ENCODE measurements around the gene TARBP1. TPM values are rescaled to one million over a fixed set of nuclear protein-coding genes. Genes with fewer than 3 reads are reported as not detected.

Gene TARBP1
- total RNA-seq, 1 donor from 2014 or later, result 20.9 TPM

DNA sequence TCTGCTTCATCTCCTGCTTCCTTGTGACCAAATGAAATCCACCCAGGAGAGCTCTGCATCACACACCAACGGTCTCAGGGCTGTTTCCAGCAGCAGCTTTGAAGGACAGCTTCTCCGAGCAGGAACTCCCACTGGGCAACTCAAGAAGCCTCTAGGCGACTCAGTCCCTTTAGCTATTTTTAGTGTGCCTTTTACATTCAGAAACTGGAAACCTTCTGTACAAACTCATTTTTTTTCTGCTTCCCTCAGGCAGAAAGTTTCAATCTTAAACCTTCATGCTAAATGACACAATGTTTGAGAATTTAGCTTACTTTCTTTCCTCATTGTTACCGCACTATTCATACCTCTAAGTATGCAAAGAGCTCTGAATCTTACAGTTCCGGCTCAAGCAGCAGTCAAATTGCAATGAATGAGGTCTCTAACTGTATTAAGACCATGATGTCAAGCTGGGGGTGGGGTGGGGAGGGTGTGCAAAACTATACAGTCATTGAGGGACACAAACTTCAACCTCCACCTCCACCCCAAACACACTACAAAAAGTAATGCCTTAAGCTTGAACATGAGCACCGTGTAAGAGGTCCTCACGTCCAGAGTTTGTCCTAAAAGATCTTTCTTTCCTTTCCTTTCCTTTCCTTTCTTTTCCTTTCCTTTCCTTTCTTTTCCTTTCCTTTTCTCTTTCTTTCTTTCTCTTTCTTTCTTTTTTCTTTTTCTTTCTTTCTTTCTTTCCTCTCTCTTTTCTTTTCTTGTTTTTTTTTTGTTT is 16.4 kb upstream of the TARBP1 start:
- Histone ChIP-seq H3K36me3 (no peaks in the 10 kb centered on the region), H3K4me3 (no peak overlapping the region), H3K27ac (no peak overlapping the region), H3K27me3 (no peaks in the 10 kb centered on the region), H3K9me3 (no peaks in the 10 kb centered on the region), H3K4me1 (peaks cover 20% of the 10 kb centered on the region)
- DNase-seq (ENCODE audit: extremely low spot score in 2 of 2), result no peak
- TF ChIP-seq POLR2A (IDR thresholded peaks at IDR 0.05) (no peak), POLR2AphosphoS5 (IDR thresholded peaks at IDR 0.05; ENCODE audit: insufficient read depth in 1 of 2, low read depth in 1 of 2) (no peak)
- TF ChIP-seq, protein P1, sequence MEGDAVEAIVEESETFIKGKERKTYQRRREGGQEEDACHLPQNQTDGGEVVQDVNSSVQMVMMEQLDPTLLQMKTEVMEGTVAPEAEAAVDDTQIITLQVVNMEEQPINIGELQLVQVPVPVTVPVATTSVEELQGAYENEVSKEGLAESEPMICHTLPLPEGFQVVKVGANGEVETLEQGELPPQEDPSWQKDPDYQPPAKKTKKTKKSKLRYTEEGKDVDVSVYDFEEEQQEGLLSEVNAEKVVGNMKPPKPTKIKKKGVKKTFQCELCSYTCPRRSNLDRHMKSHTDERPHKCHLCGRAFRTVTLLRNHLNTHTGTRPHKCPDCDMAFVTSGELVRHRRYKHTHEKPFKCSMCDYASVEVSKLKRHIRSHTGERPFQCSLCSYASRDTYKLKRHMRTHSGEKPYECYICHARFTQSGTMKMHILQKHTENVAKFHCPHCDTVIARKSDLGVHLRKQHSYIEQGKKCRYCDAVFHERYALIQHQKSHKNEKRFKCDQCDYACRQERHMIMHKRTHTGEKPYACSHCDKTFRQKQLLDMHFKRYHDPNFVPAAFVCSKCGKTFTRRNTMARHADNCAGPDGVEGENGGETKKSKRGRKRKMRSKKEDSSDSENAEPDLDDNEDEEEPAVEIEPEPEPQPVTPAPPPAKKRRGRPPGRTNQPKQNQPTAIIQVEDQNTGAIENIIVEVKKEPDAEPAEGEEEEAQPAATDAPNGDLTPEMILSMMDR (IDR thresholded peaks at IDR 0.05), result no peak
- intact Hi-C loops (cut with DNase I), result loop anchor here (5.0 to 10.0 kb wide), 3 partner anchors 37 to 587 kb away; no protein-coding TSS in a partner anchor

DNA sequence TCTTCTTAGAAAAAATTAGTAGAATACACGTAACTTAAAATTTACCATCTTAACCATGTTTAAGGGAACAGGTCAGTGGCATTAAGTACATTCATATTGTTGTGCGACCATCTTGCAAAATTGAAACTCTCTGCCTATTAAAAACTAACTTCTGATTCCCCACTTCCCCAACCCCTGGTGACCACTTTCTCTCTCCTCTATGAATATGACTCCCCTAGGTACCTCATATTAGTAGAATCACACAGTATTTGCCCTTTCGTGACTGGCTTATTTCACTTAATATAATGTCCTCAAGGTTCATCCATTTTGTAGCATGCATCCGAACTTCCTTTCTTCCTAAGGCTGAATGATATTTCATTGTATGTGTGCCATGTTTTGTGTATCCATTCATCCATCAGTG is 15.1 kb upstream of the TARBP1 start:
- H3K4me3 ChIP-seq, result no peak overlapping the region
- H3K4me1 ChIP-seq, result peaks cover 6% of the 10 kb centered on the region
- H3K9me3 ChIP-seq, result no peaks in the 10 kb centered on the region
- no peaks in the 10 kb centered on the region for H3K27me3 ChIP-seq
- intact Hi-C loops (cut with DNase I), result loop anchor here (10.0 kb wide), 1 partner anchor 481 kb away; no protein-coding TSS in a partner anchor
- no peak overlapping the region for H3K27ac ChIP-seq
- H3K36me3 ChIP-seq, result no peaks in the 10 kb centered on the region
- DNase-seq (ENCODE audit: extremely low spot score in 2 of 2), result no peak
- TF ChIP-seq POLR2A (IDR thresholded peaks at IDR 0.05) (no peak), POLR2AphosphoS5 (IDR thresholded peaks at IDR 0.05; ENCODE audit: insufficient read depth in 1 of 2, low read depth in 1 of 2) (no peak)
- TF ChIP-seq, protein P1 (IDR thresholded peaks at IDR 0.05), result no peak

DNA sequence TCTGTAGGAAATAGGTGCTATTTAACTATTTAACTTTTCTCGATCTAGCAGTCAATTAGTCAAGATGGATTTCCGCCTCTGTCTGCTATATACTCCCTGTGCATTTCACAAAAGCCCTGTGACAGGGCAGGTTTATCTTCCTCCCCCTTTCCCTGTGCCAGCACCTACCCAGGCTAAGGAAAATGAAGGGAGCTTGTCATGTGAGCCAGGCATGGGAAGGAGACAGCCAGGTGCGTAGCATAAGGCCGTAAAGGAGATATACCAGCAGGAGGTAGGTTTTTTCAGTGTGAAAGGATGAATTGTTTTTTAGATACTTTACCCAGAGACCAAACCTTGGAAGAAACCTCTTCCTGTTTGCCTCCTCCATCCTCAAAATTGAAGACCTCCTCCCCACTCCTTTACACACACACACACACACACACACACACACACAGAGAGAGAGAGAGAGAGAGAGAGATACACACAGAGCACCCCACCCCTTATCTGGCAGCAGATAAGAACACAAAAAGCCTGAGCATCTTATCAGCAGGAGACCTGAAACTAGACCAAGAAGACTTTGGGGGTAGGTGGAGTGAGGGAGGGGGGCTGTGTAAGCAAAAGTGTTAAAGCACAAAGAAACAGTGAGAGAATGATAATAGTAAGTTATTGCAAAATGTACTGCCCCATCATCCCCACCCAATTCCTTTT is 12.0 kb upstream of the TARBP1 start:
- TF ChIP-seq POLR2A (IDR thresholded peaks at IDR 0.05), result no peak
- TF ChIP-seq, protein P1 (IDR thresholded peaks at IDR 0.05), result no peak
- no peak for TF ChIP-seq POLR2AphosphoS5 (IDR thresholded peaks at IDR 0.05; ENCODE audit: insufficient read depth in 1 of 2, low read depth in 1 of 2)
- H3K9me3 ChIP-seq, result no peaks in the 10 kb centered on the region
- intact Hi-C loops (cut with DNase I), result loop anchor here (10.0 kb wide), 1 partner anchor 484 kb away; no protein-coding TSS in a partner anchor

DNA sequence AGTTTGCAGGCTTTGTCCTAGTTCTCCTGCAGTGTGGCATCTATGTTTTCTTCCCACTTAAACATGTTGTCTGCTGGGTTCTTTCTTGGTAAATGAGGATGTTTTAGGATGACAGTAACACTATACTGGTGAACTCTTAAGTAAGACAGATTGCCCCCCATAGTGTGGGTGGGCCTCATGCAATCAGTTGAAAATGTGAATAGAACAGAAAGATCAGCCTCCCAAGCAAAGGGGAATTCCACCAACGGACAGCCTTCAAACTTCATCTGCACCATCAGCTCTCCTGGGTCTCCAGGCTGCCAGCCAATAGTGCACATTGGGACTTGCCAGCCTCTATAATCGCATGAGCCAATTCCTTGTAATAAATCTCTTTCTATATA is 10.7 kb upstream of the TARBP1 start:
- no peaks in the 10 kb centered on the region for H3K27me3 ChIP-seq
- DNase-seq (ENCODE audit: extremely low spot score in 2 of 2), result no peak
- intact Hi-C loops (cut with DNase I), result loop anchor here (10.0 kb wide), 1 partner anchor 485 kb away; no protein-coding TSS in a partner anchor
- peaks cover 11% of the 10 kb centered on the region for H3K4me1 ChIP-seq
- no peak overlapping the region for H3K27ac ChIP-seq
- no peak overlapping the region for H3K4me3 ChIP-seq
- TF ChIP-seq, protein P1 (IDR thresholded peaks at IDR 0.05), result no peak
- TF ChIP-seq POLR2AphosphoS5 (IDR thresholded peaks at IDR 0.05; ENCODE audit: insufficient read depth in 1 of 2, low read depth in 1 of 2), result no peak
- no peak for TF ChIP-seq POLR2A (IDR thresholded peaks at IDR 0.05)
- H3K36me3 ChIP-seq, result no peaks in the 10 kb centered on the region
- H3K9me3 ChIP-seq, result no peaks in the 10 kb centered on the region

More for the DNA sequence above, 12.0 kb upstream of the TARBP1 start:
- Histone ChIP-seq H3K4me1 (peaks cover 11% of the 10 kb centered on the region), H3K27ac (no peak overlapping the region), H3K36me3 (no peaks in the 10 kb centered on the region), H3K27me3 (no peaks in the 10 kb centered on the region), H3K4me3 (no peak overlapping the region)
- no peak for DNase-seq (ENCODE audit: extremely low spot score in 2 of 2)

Data from vagina (tissue), 2 donors.